ENCODE results near the gene NCKAP5. TPM values are rescaled to one million over a fixed set of nuclear protein-coding genes. Genes with fewer than 3 reads are reported as not detected.

NCKAP5 gene
- total RNA-seq, 1 donor from 2014 or later = 8.8 TPM

DNA sequence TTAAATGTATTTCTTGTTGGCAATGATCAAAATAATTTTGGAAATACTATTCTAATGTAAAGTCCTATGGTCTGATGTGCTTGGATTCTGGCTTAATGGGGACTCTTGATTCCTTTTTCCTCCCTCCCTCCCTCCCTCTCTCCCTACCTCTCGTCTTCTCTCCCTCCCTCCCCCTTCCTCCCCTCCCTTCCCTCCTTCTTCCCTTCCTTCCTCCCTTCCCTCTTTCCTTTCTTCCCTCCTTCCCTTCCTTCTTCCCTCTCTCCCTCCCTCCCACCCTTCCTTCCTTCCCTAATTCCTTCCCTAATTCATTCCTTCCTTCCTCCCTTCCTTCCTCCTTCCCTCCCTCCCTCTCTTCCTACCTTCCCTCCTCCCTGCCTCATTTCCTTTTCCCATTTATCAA, 19.9 kb upstream of the NCKAP5 start:
- H3K9me3 ChIP-seq = no peaks in the 10 kb centered on the region
- H3K4me1 ChIP-seq = peaks cover 12% of the 10 kb centered on the region
- no peak for DNase-seq (ENCODE audit: extremely low spot score in 2 of 2)
- H3K27me3 ChIP-seq = no peaks in the 10 kb centered on the region
- H3K4me3 ChIP-seq = no peak overlapping the region
- no peak for TF ChIP-seq POLR2AphosphoS5 (IDR thresholded peaks at IDR 0.05; ENCODE audit: insufficient read depth in 1 of 2, low read depth in 1 of 2)
- TF ChIP-seq POLR2A (IDR thresholded peaks at IDR 0.05) = no peak
- TF ChIP-seq, protein P1, sequence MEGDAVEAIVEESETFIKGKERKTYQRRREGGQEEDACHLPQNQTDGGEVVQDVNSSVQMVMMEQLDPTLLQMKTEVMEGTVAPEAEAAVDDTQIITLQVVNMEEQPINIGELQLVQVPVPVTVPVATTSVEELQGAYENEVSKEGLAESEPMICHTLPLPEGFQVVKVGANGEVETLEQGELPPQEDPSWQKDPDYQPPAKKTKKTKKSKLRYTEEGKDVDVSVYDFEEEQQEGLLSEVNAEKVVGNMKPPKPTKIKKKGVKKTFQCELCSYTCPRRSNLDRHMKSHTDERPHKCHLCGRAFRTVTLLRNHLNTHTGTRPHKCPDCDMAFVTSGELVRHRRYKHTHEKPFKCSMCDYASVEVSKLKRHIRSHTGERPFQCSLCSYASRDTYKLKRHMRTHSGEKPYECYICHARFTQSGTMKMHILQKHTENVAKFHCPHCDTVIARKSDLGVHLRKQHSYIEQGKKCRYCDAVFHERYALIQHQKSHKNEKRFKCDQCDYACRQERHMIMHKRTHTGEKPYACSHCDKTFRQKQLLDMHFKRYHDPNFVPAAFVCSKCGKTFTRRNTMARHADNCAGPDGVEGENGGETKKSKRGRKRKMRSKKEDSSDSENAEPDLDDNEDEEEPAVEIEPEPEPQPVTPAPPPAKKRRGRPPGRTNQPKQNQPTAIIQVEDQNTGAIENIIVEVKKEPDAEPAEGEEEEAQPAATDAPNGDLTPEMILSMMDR (IDR thresholded peaks at IDR 0.05) = no peak
- intact Hi-C loops (cut with DNase I) = no loop called here
- H3K27ac ChIP-seq = no peak overlapping the region
- no peaks in the 10 kb centered on the region for H3K36me3 ChIP-seq

DNA sequence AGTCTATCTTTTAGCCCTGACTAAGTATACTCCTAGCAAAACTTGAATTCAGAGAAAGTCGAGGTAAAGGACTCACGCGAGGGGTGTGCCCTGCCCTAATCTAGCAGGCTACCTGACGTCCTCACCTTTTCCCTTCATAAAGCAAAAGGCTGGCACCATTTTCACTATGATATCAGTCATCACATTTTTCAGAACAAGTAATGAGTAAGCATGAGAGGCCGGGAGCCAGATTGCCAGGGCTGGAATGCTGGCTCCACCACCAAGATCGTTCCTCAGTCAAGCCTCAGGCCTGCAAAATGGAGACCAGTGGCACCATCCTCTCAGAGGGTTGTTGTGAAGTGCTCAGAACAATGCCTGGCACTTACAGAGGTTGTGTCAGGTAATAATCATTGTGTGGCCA, 18.7 kb upstream of the NCKAP5 start:
- H3K4me1 ChIP-seq = peaks cover 21% of the 10 kb centered on the region
- intact Hi-C loops (cut with DNase I) = no loop called here
- H3K4me3 ChIP-seq = no peak overlapping the region
- TF ChIP-seq POLR2A (IDR thresholded peaks at IDR 0.05) (no peak), POLR2AphosphoS5 (IDR thresholded peaks at IDR 0.05; ENCODE audit: insufficient read depth in 1 of 2, low read depth in 1 of 2) (no peak)
- TF ChIP-seq, protein P1 (IDR thresholded peaks at IDR 0.05) = no peak
- no peaks in the 10 kb centered on the region for H3K9me3 ChIP-seq
- no peak for DNase-seq (ENCODE audit: extremely low spot score in 2 of 2)
- no peaks in the 10 kb centered on the region for H3K36me3 ChIP-seq
- H3K27me3 ChIP-seq = no peaks in the 10 kb centered on the region
- no peak overlapping the region for H3K27ac ChIP-seq

DNA sequence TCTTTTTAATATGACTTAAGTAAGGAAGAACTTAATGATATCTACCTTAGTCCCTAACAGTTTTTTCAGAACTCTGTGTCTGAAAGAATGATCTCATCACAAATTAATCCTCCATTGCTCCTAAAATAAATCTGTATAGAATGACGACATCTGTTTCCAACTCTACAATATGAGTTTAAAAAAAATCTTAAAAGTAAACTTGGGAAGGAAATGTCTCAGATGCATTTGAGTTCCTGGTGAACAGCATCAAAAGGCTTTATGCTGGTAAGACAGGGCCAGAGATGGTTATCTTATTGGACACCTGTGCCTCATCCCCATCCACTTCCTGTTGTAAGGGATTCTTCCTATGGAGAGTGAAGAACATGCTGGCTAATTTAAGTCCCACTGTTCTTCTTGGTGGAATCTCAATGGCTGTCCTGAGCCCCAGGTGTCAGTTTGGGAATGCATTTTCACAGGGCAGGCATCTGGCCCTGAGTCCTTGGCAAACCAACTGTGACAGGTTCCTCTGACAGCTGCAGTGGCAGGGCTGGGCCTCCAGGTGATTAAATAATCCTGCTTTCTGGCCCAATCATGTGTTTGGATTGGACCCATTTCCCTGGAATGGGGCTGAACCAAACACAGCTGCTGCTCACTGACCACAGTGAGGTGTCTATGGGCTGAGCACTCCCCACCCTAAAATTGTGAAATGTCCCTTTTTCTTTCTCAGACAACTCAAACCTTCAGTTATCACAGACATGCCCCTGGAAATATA, 12.9 kb upstream of the NCKAP5 start:
- Histone ChIP-seq H3K36me3 (no peaks in the 10 kb centered on the region), H3K27me3 (no peaks in the 10 kb centered on the region), H3K9me3 (no peaks in the 10 kb centered on the region), H3K4me1 (peaks cover 24% of the 10 kb centered on the region), H3K27ac (no peak overlapping the region), H3K4me3 (no peak overlapping the region)
- DNase-seq (ENCODE audit: extremely low spot score in 2 of 2) = peak in 1 of 2 donors; percentile 52
- TF ChIP-seq, protein P1 (IDR thresholded peaks at IDR 0.05) = no peak
- no peak for TF ChIP-seq POLR2A (IDR thresholded peaks at IDR 0.05)
- intact Hi-C loops (cut with DNase I) = no loop called here

DNA sequence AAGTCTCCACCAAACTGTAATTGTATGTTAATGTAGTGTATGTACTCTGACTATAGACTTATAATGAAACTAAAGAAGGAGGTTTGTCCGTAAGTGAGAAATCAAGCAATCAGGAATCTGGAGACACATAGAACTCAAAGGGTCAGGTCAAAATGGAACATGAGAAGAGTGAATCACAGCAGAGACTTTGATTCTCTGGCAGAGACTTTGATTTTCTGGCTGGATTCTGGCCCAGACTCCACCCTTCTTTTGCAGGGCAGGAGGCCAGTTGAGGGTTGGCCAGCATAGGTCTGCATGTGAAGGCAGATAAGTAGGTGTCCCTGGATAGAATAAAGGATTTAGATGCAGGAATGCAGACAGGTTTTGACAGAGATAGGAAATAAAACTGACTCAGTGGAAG, 11.0 kb upstream of the NCKAP5 start:
- no peaks in the 10 kb centered on the region for H3K27me3 ChIP-seq
- H3K4me1 ChIP-seq = peaks cover 24% of the 10 kb centered on the region
- intact Hi-C loops (cut with DNase I) = no loop called here
- no peaks in the 10 kb centered on the region for H3K36me3 ChIP-seq
- peak in 1 of 2 donors; percentile 77 for DNase-seq (ENCODE audit: extremely low spot score in 2 of 2)
- TF ChIP-seq POLR2AphosphoS5 (IDR thresholded peaks at IDR 0.05; ENCODE audit: insufficient read depth in 1 of 2, low read depth in 1 of 2) = no peak
- no peak for TF ChIP-seq POLR2A (IDR thresholded peaks at IDR 0.05)
- TF ChIP-seq, protein P1 (IDR thresholded peaks at IDR 0.05) = no peak
- no peak overlapping the region for H3K27ac ChIP-seq
- no peak overlapping the region for H3K4me3 ChIP-seq
- no peaks in the 10 kb centered on the region for H3K9me3 ChIP-seq

DNA sequence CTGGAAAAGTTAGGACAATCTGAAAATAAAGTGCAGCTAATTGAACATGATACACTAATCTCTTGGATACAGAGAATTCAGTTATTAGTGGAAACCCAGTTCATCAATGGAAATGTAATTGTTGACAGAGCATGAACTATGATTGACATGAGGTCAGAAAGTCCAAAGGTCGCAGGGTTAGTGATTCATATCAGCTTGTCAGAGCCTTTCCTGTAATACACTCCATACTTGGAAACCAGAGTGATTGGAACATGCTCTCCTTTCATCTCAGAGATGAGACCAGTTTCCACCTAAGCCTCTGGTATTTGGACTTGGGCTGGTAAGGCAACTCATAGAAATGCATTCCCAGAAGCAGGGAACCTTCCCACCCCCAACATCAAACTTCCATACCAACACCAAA, 8.5 kb upstream of the NCKAP5 start:
- TF ChIP-seq POLR2A (IDR thresholded peaks at IDR 0.05) (no peak), POLR2AphosphoS5 (IDR thresholded peaks at IDR 0.05; ENCODE audit: insufficient read depth in 1 of 2, low read depth in 1 of 2) (no peak)
- TF ChIP-seq, protein P1 (IDR thresholded peaks at IDR 0.05) = no peak
- no peak for DNase-seq (ENCODE audit: extremely low spot score in 2 of 2)
- Histone ChIP-seq H3K4me1 (peaks cover 14% of the 10 kb centered on the region), H3K27ac (no peak overlapping the region), H3K27me3 (no peaks in the 10 kb centered on the region), H3K36me3 (no peaks in the 10 kb centered on the region), H3K4me3 (no peak overlapping the region), H3K9me3 (no peaks in the 10 kb centered on the region)
- intact Hi-C loops (cut with DNase I) = no loop called here

Data from vagina (tissue), 2 donors.